Measurements from ENCODE around the gene PTGER3.

DNA sequence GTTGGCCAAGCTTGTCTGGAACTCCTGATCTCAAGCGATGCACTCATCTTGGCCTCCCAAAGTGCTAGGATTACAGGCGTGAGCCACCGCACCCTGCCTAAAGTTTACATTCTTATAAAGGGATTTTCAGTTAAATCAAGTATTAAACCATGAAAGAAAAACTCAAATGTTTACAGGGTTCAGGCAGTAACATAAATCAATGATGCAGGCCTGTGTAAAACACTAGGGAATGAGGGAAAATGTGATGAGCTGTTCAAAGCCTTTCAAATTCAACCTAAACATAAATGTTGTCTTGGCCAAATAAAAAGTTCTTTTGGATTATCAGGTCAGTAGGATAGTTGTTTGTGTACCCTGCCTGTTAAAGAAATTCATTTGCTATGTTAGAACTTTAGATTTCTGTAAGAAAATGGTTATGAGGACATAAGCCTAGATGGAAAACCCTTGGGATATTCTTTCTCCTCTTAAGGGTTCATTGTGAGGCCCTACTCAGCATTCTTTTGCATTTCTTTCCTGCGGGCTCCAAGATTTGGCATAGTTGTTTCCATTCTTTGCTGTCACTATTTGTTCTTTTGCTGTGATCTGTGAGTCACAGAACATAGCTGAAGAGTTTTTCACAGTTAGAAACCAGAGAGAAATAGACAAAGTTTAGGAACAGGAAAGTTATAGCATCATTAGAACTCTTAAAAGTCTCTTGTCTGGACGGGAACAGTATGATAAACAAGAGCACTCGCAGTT, 42.1 kb upstream of the PTGER3 start:
- TF ChIP-seq, protein P1, sequence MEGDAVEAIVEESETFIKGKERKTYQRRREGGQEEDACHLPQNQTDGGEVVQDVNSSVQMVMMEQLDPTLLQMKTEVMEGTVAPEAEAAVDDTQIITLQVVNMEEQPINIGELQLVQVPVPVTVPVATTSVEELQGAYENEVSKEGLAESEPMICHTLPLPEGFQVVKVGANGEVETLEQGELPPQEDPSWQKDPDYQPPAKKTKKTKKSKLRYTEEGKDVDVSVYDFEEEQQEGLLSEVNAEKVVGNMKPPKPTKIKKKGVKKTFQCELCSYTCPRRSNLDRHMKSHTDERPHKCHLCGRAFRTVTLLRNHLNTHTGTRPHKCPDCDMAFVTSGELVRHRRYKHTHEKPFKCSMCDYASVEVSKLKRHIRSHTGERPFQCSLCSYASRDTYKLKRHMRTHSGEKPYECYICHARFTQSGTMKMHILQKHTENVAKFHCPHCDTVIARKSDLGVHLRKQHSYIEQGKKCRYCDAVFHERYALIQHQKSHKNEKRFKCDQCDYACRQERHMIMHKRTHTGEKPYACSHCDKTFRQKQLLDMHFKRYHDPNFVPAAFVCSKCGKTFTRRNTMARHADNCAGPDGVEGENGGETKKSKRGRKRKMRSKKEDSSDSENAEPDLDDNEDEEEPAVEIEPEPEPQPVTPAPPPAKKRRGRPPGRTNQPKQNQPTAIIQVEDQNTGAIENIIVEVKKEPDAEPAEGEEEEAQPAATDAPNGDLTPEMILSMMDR (IDR thresholded peaks at IDR 0.05), result no peak
- TF ChIP-seq POLR2AphosphoS5 (IDR thresholded peaks at IDR 0.05) (no peak), POLR2A (IDR thresholded peaks at IDR 0.05) (no peak)
